GM18507 (cell line): ENCODE data around the gene MTIF2.
"Not testable (repeated sequence)": the region's sequence is repeated elsewhere in the genome, so short reads cannot be mapped to it uniquely, and the experiment has no call there.

ENCODE experiments used
- DNase-seq: peaks from one replicate; pipeline ENCODE4 v3.0.0; 2011; ENCODE audit warnings: low read depth; ENCODE audit not compliant: insufficient read length; ENCODE audit errors: extremely low spot score
- FAIRE-seq: peaks from 2 replicates; lab custom pipeline; 2011; peaks lifted over from hg19 to GRCh38; lab: Jason Lieb, UNC

Gene MTIF2

GRCh38 chr2:55268907-55269644, at the start of gene MTIF2:
Gene MTIF2, minus strand, starts transcription at chr2:55269231. Its CDS starts 5,373 bp downstream, at chr2:55263858.
- FAIRE-seq (peak; percentile 93), DNase-seq (peak; percentile 78)

- DNase-seq, result no peak
These were observed 46.0 kb upstream of the MTIF2 start for GRCh38 chr2:55314985-55315384.

GRCh38 chr2:55311444-55311870, 42.4 kb upstream of the MTIF2 start:
- FAIRE-seq (peak; percentile 91), DNase-seq (peak; percentile 8)

More at GRCh38 chr2:55314985-55315384, 46.0 kb upstream of the MTIF2 start:
- peak; percentile 67 for FAIRE-seq

- no peak for FAIRE-seq
- no peak for DNase-seq
These were observed 40.4 kb upstream of the MTIF2 start for GRCh38 chr2:55309446-55309845.

GRCh38 chr2:55302241-55302640, 33.2 kb upstream of the MTIF2 start:
- no peak for DNase-seq
- peak; percentile 75 for FAIRE-seq

- FAIRE-seq (no peak), DNase-seq (no peak)
These were observed 32.2 kb upstream of the MTIF2 start for GRCh38 chr2:55301277-55301676.

- no peak for DNase-seq
- no peak for FAIRE-seq
These were observed 27.4 kb upstream of the MTIF2 start for GRCh38 chr2:55296393-55296792.

GRCh38 chr2:55283083-55283482, 14.1 kb upstream of the MTIF2 start:
- FAIRE-seq, result no peak

GRCh38 chr2:55282110-55282917, 13.3 kb upstream of the MTIF2 start:
- DNase-seq (peak; percentile 77), FAIRE-seq (peak; percentile 95)

More at GRCh38 chr2:55283083-55283482, 14.1 kb upstream of the MTIF2 start:
- no peak for DNase-seq

GRCh38 chr2:55280851-55281546, 12.0 kb upstream of the MTIF2 start:
- not testable (repeated sequence) for FAIRE-seq, DNase-seq

GRCh38 chr2:55279859-55280424, 10.9 kb upstream of the MTIF2 start:
- not testable (repeated sequence) for FAIRE-seq, DNase-seq

GRCh38 chr2:55279214-55279835, 10.3 kb upstream of the MTIF2 start:
- not testable (repeated sequence) for FAIRE-seq, DNase-seq

- FAIRE-seq (no peak), DNase-seq (no peak)
These were observed 8.3 kb upstream of the MTIF2 start for GRCh38 chr2:55277310-55277709.

- not testable (repeated sequence) for FAIRE-seq, DNase-seq
These were observed 5.3 kb upstream of the MTIF2 start for GRCh38 chr2:55274346-55274745.

- DNase-seq (no peak), FAIRE-seq (no peak)
These were observed 587 bp upstream of the MTIF2 start for GRCh38 chr2:55269645-55269990.

GRCh38 chr2:55268288-55268906, 634 bp downstream of the MTIF2 start:
- DNase-seq (no peak), FAIRE-seq (no peak)

GRCh38 chr2:55259586-55259985, 9.4 kb downstream of the MTIF2 start:
- not testable (repeated sequence) for DNase-seq, FAIRE-seq

- FAIRE-seq (no peak), DNase-seq (no peak)
These were observed 16.2 kb downstream of the MTIF2 start for GRCh38 chr2:55252832-55253231.

GRCh38 chr2:55247025-55247424, 22.0 kb downstream of the MTIF2 start:
- FAIRE-seq (no peak), DNase-seq (no peak)
